Body of pancreas (tissue), 4 donors: ENCODE results near the gene RAB11FIP4.
"Not testable (repeated sequence)": the region's sequence is repeated elsewhere in the genome, so short reads cannot be mapped to it uniquely, and the experiment has no call there.

Experiments used
- CTCF ChIP-seq, 7 experiments: fragments of 450-650 bp in 4 of 7; fragments of 200-600 bp in 3 of 7; sonication (generic) in 3 of 7; IDR thresholded peaks; one replicate each; pipeline ENCODE4 v1.5.1; 2016 to 2019; ENCODE audit warnings: antibody characterized with exemption in 7 of 7
- POLR2A ChIP-seq, 3 donors: fragments of 450-650 bp; IDR thresholded peaks; one replicate each; pipeline ENCODE4 v1.6.1; 2016; ENCODE audit warnings: antibody characterized with exemption in 3 of 3, mild to moderate bottlenecking in 2 of 3

DNA sequence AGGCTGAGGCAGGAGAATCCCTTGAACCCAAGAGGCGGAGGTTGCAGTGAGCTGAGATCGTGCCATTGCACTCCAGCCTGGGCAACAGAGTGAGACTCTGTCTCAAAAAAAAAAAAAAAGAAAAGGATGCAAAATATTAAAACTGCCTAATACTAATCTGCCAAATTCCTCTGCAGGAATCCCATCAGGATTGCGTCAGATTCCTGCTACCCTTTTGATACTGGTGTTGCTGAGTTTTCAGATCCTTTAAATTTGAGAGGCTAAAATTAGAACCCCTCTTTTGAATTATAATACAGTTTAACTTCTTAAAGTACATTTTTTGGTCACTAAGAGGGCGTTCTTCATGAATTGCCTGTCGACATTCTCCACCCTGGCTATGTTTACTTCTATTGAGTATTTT lies 51.4 kb downstream of the RAB11FIP4 start:
- TF ChIP-seq CTCF, POLR2A (IDR thresholded peaks at IDR 0.05): not testable (repeated sequence)
